ENCODE results near the gene RGMB. TPM values are rescaled to one million over a fixed set of nuclear protein-coding genes. Genes with fewer than 3 reads are reported as not detected.

The RGMB gene
- total RNA-seq, 1 experiment from 2014 or later, result 16.4 TPM

DNA sequence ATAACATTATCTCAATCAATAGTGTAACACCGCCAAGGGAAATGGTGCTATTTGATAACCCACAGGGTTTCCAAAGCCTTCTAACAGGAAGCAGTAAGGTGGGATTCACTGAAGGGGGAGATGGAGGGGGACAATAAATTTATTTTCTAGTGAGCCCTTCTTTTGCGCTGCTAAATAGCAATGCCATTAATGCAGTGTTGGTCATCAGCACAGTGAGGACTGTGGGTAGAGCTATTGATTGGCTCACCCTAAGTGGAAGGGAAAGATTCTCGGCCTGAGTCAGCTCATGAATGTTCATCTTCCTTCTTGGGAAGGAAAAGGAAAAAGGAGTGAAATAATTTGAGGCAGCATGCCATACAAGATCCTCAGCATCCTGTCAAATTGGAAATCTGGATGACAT, 25.4 kb downstream of the RGMB start:
- TF ChIP-seq EZH2 (IDR thresholded peaks at IDR 0.05; ENCODE audit: borderline replicate concordance, low read depth, low read length, poor library complexity, severe bottlenecking), result no peak
- TF ChIP-seq, protein P1, sequence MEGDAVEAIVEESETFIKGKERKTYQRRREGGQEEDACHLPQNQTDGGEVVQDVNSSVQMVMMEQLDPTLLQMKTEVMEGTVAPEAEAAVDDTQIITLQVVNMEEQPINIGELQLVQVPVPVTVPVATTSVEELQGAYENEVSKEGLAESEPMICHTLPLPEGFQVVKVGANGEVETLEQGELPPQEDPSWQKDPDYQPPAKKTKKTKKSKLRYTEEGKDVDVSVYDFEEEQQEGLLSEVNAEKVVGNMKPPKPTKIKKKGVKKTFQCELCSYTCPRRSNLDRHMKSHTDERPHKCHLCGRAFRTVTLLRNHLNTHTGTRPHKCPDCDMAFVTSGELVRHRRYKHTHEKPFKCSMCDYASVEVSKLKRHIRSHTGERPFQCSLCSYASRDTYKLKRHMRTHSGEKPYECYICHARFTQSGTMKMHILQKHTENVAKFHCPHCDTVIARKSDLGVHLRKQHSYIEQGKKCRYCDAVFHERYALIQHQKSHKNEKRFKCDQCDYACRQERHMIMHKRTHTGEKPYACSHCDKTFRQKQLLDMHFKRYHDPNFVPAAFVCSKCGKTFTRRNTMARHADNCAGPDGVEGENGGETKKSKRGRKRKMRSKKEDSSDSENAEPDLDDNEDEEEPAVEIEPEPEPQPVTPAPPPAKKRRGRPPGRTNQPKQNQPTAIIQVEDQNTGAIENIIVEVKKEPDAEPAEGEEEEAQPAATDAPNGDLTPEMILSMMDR (conservative IDR thresholded peaks at IDR 0.05; ENCODE audit: low read depth, low read length), result no peak
- no peaks in the 10 kb centered on the region for H3K9me3 ChIP-seq (ENCODE audit: low read depth, low read length, poor library complexity, severe bottlenecking)
- H3K27me3 ChIP-seq (replicated peaks; ENCODE audit: insufficient read depth, low read depth, low read length, poor library complexity), result no peaks in the 10 kb centered on the region
- H3K4me1 ChIP-seq (ENCODE audit: insufficient read depth, low read length, poor library complexity, severe bottlenecking), result peaks cover 15% of the 10 kb centered on the region
- intact Hi-C loops (cut with micrococcal nuclease; ENCODE audit: unreplicated experiment), result no loop called here
- ChIA-PET CTCF (no interaction called here), POLR2A (ENCODE audit: low non-redundant PET) (no interaction called here)
- H3K36me3 ChIP-seq (ENCODE audit: insufficient read depth, low read length, poor library complexity, severe bottlenecking), result no peaks in the 10 kb centered on the region
- no peak overlapping the region for H3K4me3 ChIP-seq (ENCODE audit: low read depth, low read length, poor library complexity, severe bottlenecking)
- no TSS peak for BruUV-seq (replicated peaks)
- no peak overlapping the region for H3K27ac ChIP-seq (ENCODE audit: low read depth, low read length, poor library complexity, severe bottlenecking)
- no peak for DNase-seq (ENCODE audit: low spot score)

- Histone ChIP-seq H3K9me3 (ENCODE audit: low read depth, low read length, poor library complexity, severe bottlenecking) (peaks cover 15% of the 10 kb centered on the region), H3K27ac (ENCODE audit: low read depth, low read length, poor library complexity, severe bottlenecking) (no peak overlapping the region), H3K27me3 (replicated peaks; ENCODE audit: insufficient read depth, low read depth, low read length, poor library complexity) (no peaks in the 10 kb centered on the region), H3K36me3 (ENCODE audit: insufficient read depth, low read length, poor library complexity, severe bottlenecking) (no peaks in the 10 kb centered on the region), H3K4me3 (ENCODE audit: low read depth, low read length, poor library complexity, severe bottlenecking) (no peak overlapping the region), H3K4me1 (ENCODE audit: insufficient read depth, low read length, poor library complexity, severe bottlenecking) (no peaks in the 10 kb centered on the region)
- no peak for DNase-seq (ENCODE audit: low spot score)
- ChIA-PET CTCF (no interaction called here), POLR2A (ENCODE audit: low non-redundant PET) (no interaction called here)
- no TSS peak for BruUV-seq (replicated peaks)
- TF ChIP-seq, protein P1 (conservative IDR thresholded peaks at IDR 0.05; ENCODE audit: low read depth, low read length), result no peak
- TF ChIP-seq EZH2 (IDR thresholded peaks at IDR 0.05; ENCODE audit: borderline replicate concordance, low read depth, low read length, poor library complexity, severe bottlenecking), result no peak
- intact Hi-C loops (cut with micrococcal nuclease; ENCODE audit: unreplicated experiment), result no loop called here
Observed at GRCh38 chr5:98804066-98804465, 30.6 kb downstream of the RGMB start.

GRCh38 chr5:98805070-98805469, 31.6 kb downstream of the RGMB start:
- TF ChIP-seq EZH2 (IDR thresholded peaks at IDR 0.05; ENCODE audit: borderline replicate concordance, low read depth, low read length, poor library complexity, severe bottlenecking), result no peak
- TF ChIP-seq, protein P1 (conservative IDR thresholded peaks at IDR 0.05; ENCODE audit: low read depth, low read length), result no peak
- no peak overlapping the region for H3K4me3 ChIP-seq (ENCODE audit: low read depth, low read length, poor library complexity, severe bottlenecking)
- H3K36me3 ChIP-seq (ENCODE audit: insufficient read depth, low read length, poor library complexity, severe bottlenecking), result no peaks in the 10 kb centered on the region
- BruUV-seq (replicated peaks), result no TSS peak
- H3K27ac ChIP-seq (ENCODE audit: low read depth, low read length, poor library complexity, severe bottlenecking), result no peak overlapping the region
- ChIA-PET POLR2A (ENCODE audit: low non-redundant PET) (no interaction called here), CTCF (no interaction called here)
- no peaks in the 10 kb centered on the region for H3K27me3 ChIP-seq (replicated peaks; ENCODE audit: insufficient read depth, low read depth, low read length, poor library complexity)
- peaks cover 15% of the 10 kb centered on the region for H3K9me3 ChIP-seq (ENCODE audit: low read depth, low read length, poor library complexity, severe bottlenecking)
- no peaks in the 10 kb centered on the region for H3K4me1 ChIP-seq (ENCODE audit: insufficient read depth, low read length, poor library complexity, severe bottlenecking)
- DNase-seq (ENCODE audit: low spot score), result no peak
- intact Hi-C loops (cut with micrococcal nuclease; ENCODE audit: unreplicated experiment), result no loop called here

Measured in A673 (cell line).